ENCODE measurements around the gene MS4A4A. TPM values are rescaled to one million over a fixed set of nuclear protein-coding genes. Genes with fewer than 3 reads are reported as not detected.

Gene MS4A4A
- total RNA-seq, 6 donors from 2014 or later, result 10.2 to 68.1 (median 47.7) TPM

GRCh38 chr11:60349990-60350389 is 69.5 kb downstream of the MS4A4A start:
- Histone ChIP-seq H3K4me1 (no peaks in the 10 kb centered on the region), H3K36me3 (no peaks in the 10 kb centered on the region), H3K27me3 (no peaks in the 10 kb centered on the region), H3K4me3 (no peak overlapping the region), H3K27ac (no peak overlapping the region), H3K9me3 (no peaks in the 10 kb centered on the region)
- 71 to 82% methylated on average over 1 of the region's 1 CpG for WGBS, 2 donors
- DNase-seq, result no peak
- TF ChIP-seq EP300 (IDR thresholded peaks at IDR 0.05) (no peak), POLR2A (IDR thresholded peaks at IDR 0.05) (no peak), POLR2AphosphoS5 (IDR thresholded peaks at IDR 0.05) (no peak), CTCF (IDR thresholded peaks at IDR 0.05) (no peak)
- no peak for ATAC-seq (ENCODE audit: low FRiP score in 2 of 2)

- DNase-seq, result no peak
- no peak overlapping the region for H3K27ac ChIP-seq
- no peaks in the 10 kb centered on the region for H3K4me1 ChIP-seq
- WGBS, 2 donors, result 23 to 27% methylated on average over 2 of the region's 2 CpGs
- no peaks in the 10 kb centered on the region for H3K27me3 ChIP-seq
- TF ChIP-seq POLR2AphosphoS5 (IDR thresholded peaks at IDR 0.05), result no peak
- TF ChIP-seq POLR2A (IDR thresholded peaks at IDR 0.05), result no peak
- no peaks in the 10 kb centered on the region for H3K36me3 ChIP-seq
- no peak overlapping the region for H3K4me3 ChIP-seq
- no peak for ATAC-seq (ENCODE audit: low FRiP score in 2 of 2)
- peaks cover 0 to 12% (median 3%) of the 10 kb centered on the region in 4 donors for H3K9me3 ChIP-seq
Observed at GRCh38 chr11:60357771-60358170, 77.3 kb downstream of the MS4A4A start.

Other genes starting within 250 kb of the MS4A4A start
- not detected for gene OOSP2, start 240.3 kb upstream of the MS4A4A start, total RNA-seq
- gene MS4A3, start 224.0 kb upstream of the MS4A4A start, total RNA-seq, result 1 to 10 TPM in 1 of 6 donors, under 1 TPM in 1, not detected in 4; 0.46 to 1.1 TPM
- gene MS4A2, start 192.0 kb upstream of the MS4A4A start, total RNA-seq, result 10 to 100 TPM in 1 of 6 donors, 1 to 10 TPM in 5; 1.3 to 17.1 (median 4.8) TPM
- gene MS4A6A, start 97.6 kb upstream of the MS4A4A start, total RNA-seq, result 100 to 1,000 TPM in 2 of 6 donors, 10 to 100 TPM in 4; 21.4 to 156 (median 97.0) TPM
- 10 to 100 TPM in 1 of 6 donors, 1 to 10 TPM in 4, under 1 TPM in 1; 0.89 to 27.2 (median 3.2) TPM for gene MS4A4E, start 37.5 kb upstream of the MS4A4A start, total RNA-seq
- gene MS4A6E, start 46.6 kb downstream of the MS4A4A start, total RNA-seq, result 1 to 10 TPM in 1 of 6 donors, not detected in 5; 9.4 TPM
- 100 to 1,000 TPM in 5 of 6 donors, 10 to 100 TPM in 1; 90.9 to 216 (median 183) TPM for gene MS4A7, start 97.9 kb downstream of the MS4A4A start, total RNA-seq
- 10 to 100 TPM in 3 of 6 donors, 1 to 10 TPM in 3; 4.0 to 35.6 (median 8.6) TPM for gene MS4A14, start 115.8 kb downstream of the MS4A4A start, total RNA-seq
- not detected for gene MS4A5, start 148.9 kb downstream of the MS4A4A start, total RNA-seq
- gene MS4A1, start 175.2 kb downstream of the MS4A4A start, total RNA-seq, result 1 to 10 TPM in 4 of 6 donors, under 1 TPM in 1, not detected in 1; 0.15 to 2.5 (median 1.5) TPM
- gene MS4A12, start 212.1 kb downstream of the MS4A4A start, total RNA-seq, result not detected
- gene MS4A13, start 234.7 kb downstream of the MS4A4A start, total RNA-seq, result not detected